Activated T-helper 1 cell treated with anti-CD3 and anti-CD28 coated beads, Interleukin-12 subunit alpha, Interleukin-12 subunit beta, Interleukin-2, Interleukin-4 antibody, amounts not matched to agents 30 ng/mL and 10 ng/mL and 1 ng/mL, durations not matched to agents 14 hours and 24 hours and 36 hours (primary cell): ENCODE measurements around the gene GLRX3. TPM values are rescaled to one million over a fixed set of nuclear protein-coding genes. Genes with fewer than 3 reads are reported as not detected.

ENCODE experiments used
- DNase-seq: peaks from one replicate; pipeline ENCODE4 v3.0.0; 2021; ENCODE audit warnings: low spot score
- H3K27ac Mint-ChIP-seq: one replicate; pipeline ENCODE4 v1.8.0; 2021; ENCODE audit warnings: mild to moderate bottlenecking, mixed read lengths
- H3K27me3 Mint-ChIP-seq: one replicate; pipeline ENCODE4 v1.8.0; 2022; ENCODE audit warnings: mild to moderate bottlenecking, moderate library complexity, mixed read lengths; ENCODE audit not compliant: insufficient read depth
- H3K36me3 Mint-ChIP-seq: one replicate; pipeline ENCODE4 v1.8.0; 2021; ENCODE audit warnings: low read depth, mixed read lengths
- H3K4me1 Mint-ChIP-seq: one replicate; pipeline ENCODE4 v1.8.0; 2021; ENCODE audit warnings: low read depth, mixed read lengths
- H3K4me3 Mint-ChIP-seq: one replicate; pipeline ENCODE4 v1.8.0; 2021; ENCODE audit warnings: mild to moderate bottlenecking, moderate library complexity, mixed read lengths
- H3K9me3 Mint-ChIP-seq: one replicate; pipeline ENCODE4 v1.8.0; 2021; ENCODE audit warnings: mixed read lengths
- intact Hi-C: fragments of 100-400 bp; cut with micrococcal nuclease; formaldehyde crosslinking; loops from one replicate; pipeline ENCODE4 v1.15.1; 2024
- total RNA-seq: library from RNA; stranded (reverse); gene quantifications from 2 replicates; pipeline ENCODE4 v1.2.3, GENCODE V29; 2022

The GLRX3 gene
- total RNA-seq, 1 donor from 2014 or later = 119 TPM

DNA sequence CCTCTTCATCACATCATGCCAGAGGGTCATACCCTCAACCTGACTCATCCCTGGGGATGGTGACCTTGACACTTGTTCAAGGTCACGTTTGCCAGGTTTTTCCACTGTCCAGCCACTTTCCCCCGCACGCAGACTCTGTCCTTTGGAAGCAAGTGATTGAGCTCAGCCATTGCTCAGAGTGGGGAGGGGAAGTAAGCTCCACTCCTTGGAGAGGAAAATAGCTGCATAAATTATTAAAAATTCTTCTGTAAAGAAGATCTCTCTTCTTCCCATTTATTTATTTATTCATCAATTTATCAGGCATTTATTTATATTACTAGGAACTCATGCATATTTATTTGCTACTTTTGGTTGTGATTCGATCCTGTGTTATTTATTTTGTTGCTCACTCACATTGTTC is 88.0 kb downstream of the GLRX3 start:
- Mint-ChIP-seq H3K9me3 (peaks cover 20% of the 10 kb centered on the region), H3K27me3 (no peaks in the 10 kb centered on the region), H3K36me3 (no peaks in the 10 kb centered on the region), H3K4me3 (no peak overlapping the region), H3K27ac (no peak overlapping the region), H3K4me1 (no peaks in the 10 kb centered on the region)
- intact Hi-C loops = no loop called here
- DNase-seq = no peak

DNA sequence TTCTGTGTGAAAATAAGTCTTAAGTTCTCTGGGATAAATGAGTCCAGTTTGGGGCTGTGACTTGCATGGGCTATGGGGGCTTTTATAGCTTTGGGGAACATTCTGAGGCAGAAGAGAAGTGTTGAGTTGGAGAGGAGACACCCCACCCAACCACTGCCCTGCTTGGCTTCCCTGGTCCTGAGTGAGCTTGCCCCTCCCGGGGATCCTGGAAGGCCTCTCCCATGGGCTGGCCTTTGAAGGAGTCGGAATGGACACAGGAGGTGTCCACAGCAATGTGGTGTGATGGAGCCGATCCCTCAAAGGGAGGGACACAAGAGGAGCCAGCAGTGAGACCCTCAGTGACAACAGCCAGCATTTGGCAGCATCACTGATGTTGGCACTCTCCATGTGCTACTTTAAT is 89.8 kb downstream of the GLRX3 start:
- Mint-ChIP-seq H3K36me3 (no peaks in the 10 kb centered on the region), H3K4me1 (no peaks in the 10 kb centered on the region), H3K27me3 (no peaks in the 10 kb centered on the region), H3K9me3 (peaks cover 20% of the 10 kb centered on the region), H3K27ac (no peak overlapping the region), H3K4me3 (no peak overlapping the region)
- intact Hi-C loops = no loop called here
- DNase-seq = no peak

DNA sequence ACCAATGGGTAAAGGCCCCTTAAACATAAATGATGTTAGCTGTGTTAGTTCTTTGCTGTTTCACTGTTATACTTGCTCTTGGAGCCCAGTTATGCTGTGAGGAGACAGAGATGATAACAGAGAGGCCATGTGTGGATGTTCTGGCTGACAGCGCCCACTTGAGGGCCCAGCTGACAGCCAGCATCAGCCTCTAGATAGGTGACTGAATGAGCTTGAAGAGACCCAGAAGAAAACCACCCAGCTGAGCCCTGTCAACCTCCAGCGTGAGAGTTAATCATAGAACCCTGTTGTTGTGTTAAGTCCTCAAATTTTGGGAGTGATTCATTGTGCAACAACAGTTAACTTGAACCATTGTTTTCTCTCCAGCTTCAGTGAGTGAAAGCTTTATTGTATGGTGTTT is 91.7 kb downstream of the GLRX3 start:
- Mint-ChIP-seq H3K9me3 (peaks cover 20% of the 10 kb centered on the region), H3K4me1 (no peaks in the 10 kb centered on the region), H3K4me3 (no peak overlapping the region), H3K36me3 (no peaks in the 10 kb centered on the region), H3K27ac (no peak overlapping the region), H3K27me3 (no peaks in the 10 kb centered on the region)
- no peak for DNase-seq
- intact Hi-C loops = no loop called here

Other genes with a start within 250 kb of the GLRX3 start
- not detected in 2 replicates for gene EBF3, start 172.1 kb upstream of the GLRX3 start, total RNA-seq
- 3.3 and 3.6 TPM in 2 replicates for gene C10orf143, start 25.6 kb upstream of the GLRX3 start, total RNA-seq